Hepatocyte (in vitro differentiated cells): ENCODE measurements around the gene MT1M. TPM values are rescaled to one million over a fixed set of nuclear protein-coding genes. Genes with fewer than 3 reads are reported as not detected.

Source experiments
- DNase-seq: peaks from one replicate; pipeline ENCODE4 v3.0.0-alpha.2; 2016; ENCODE audit warnings: low spot score
- H2AFZ ChIP-seq: fragments of 200-600 bp; sonication (generic); 2 replicates; pipeline ENCODE4 v1.6.0; 2016; ENCODE audit warnings: antibody characterized with exemption, mild to moderate bottlenecking
- H3K27ac ChIP-seq: fragments of 200-600 bp; sonication (generic); 2 replicates; pipeline ENCODE4 v1.5.1; 2016; ENCODE audit warnings: mild to moderate bottlenecking
- H3K27me3 ChIP-seq: fragments of 200-600 bp; sonication (generic); 2 replicates; pipeline ENCODE4 v1.6.1; 2016
- H3K36me3 ChIP-seq: fragments of 200-600 bp; sonication (generic); replicated peaks from 2 replicates; pipeline ENCODE4 v1.5.1; 2016; ENCODE audit warnings: low read depth; ENCODE audit not compliant: insufficient read depth
- H3K4me1 ChIP-seq: fragments of 200-600 bp; sonication (generic); 2 replicates; pipeline ENCODE4 v1.5.1; 2016; ENCODE audit warnings: mild to moderate bottlenecking, moderate library complexity; ENCODE audit not compliant: insufficient read depth
- H3K4me2 ChIP-seq: fragments of 200-600 bp; sonication (generic); 2 replicates; pipeline ENCODE4 v1.6.0; 2016
- H3K4me3 ChIP-seq: fragments of 200-600 bp; sonication (generic); 2 replicates; pipeline ENCODE4 v1.5.1; 2016; ENCODE audit warnings: mild to moderate bottlenecking
- H3K79me2 ChIP-seq: fragments of 200-600 bp; sonication (generic); 2 replicates; pipeline ENCODE4 v1.6.0; 2017; ENCODE audit warnings: mild to moderate bottlenecking
- H3K9me2 ChIP-seq: fragments of 200-600 bp; sonication (generic); replicated peaks from 2 replicates; pipeline ENCODE4 v1.6.0; 2017; ENCODE audit warnings: mild to moderate bottlenecking; ENCODE audit not compliant: insufficient read depth
- H3K9me3 ChIP-seq: fragments of 200-600 bp; sonication (generic); 2 replicates; pipeline ENCODE4 v1.5.1; 2016; ENCODE audit warnings: low read depth, mild to moderate bottlenecking
- H4K20me1 ChIP-seq: fragments of 200-600 bp; sonication (generic); 2 replicates; pipeline ENCODE4 v1.6.0; 2016; ENCODE audit warnings: mild to moderate bottlenecking; ENCODE audit not compliant: insufficient read depth, poor library complexity, severe bottlenecking
- CTCF ChIP-seq: fragments of 200-600 bp; sonication (generic); IDR thresholded peaks from 2 replicates; pipeline ENCODE4 v1.5.1; 2016; ENCODE audit warnings: antibody characterized with exemption, mild to moderate bottlenecking; ENCODE audit not compliant: poor library complexity
- EZH2 ChIP-seq: fragments of 200-600 bp; sonication (generic); IDR thresholded peaks from 2 replicates; pipeline ENCODE4 v1.6.1; 2016; ENCODE audit warnings: antibody characterized with exemption, mild to moderate bottlenecking, borderline replicate concordance
- EZH2phosphoT487 ChIP-seq: fragments of 200-600 bp; sonication (generic); IDR thresholded peaks from one replicate; pipeline ENCODE4 v1.6.1; 2018; ENCODE audit warnings: antibody characterized with exemption, mild to moderate bottlenecking, low read depth, moderate library complexity; ENCODE audit not compliant: unreplicated experiment, severe bottlenecking
- WGBS: methylation state at CpG from one replicate; pipeline ENCODE4 v1.1.6; 2016; ENCODE audit warnings: low lambda C conversion rate; ENCODE audit errors: missing lambda C conversion rate; 5-methylcytosine and 5-hydroxymethylcytosine counted together
- polyA plus RNA-seq: library from polyadenylated mRNA; unstranded; fragments of >200 nt; fragmentation: Nextera tagmentation; extraction: Ambion mirVana; gene quantifications from 2 replicates; pipeline ENCODE4 v1.2.1, GENCODE V29; 2016
- total RNA-seq: library from RNA; depleted of rRNA; stranded (reverse); fragments of >200 nt; gene quantifications from 2 replicates; pipeline ENCODE4 v1.2.3, GENCODE V29; 2014

Gene MT1M
- total and polyA plus RNA-seq, 2 experiments from 2014 or later: 0.60 TPM; not detected in 1

GRCh38 chr16:56588781-56589140 lies 43.7 kb upstream of the MT1M start:
- Histone ChIP-seq H3K27me3 (peaks cover 45% of the 10 kb centered on the region), H2AFZ (no peak overlapping the region), H4K20me1 (no peaks in the 10 kb centered on the region), H3K27ac (no peak overlapping the region), H3K79me2 (no peaks in the 10 kb centered on the region), H3K9me3 (no peaks in the 10 kb centered on the region), H3K36me3 (no peaks in the 10 kb centered on the region), H3K4me2 (peak overlapping the region; percentile 81), H3K9me2 (no peaks in the 10 kb centered on the region), H3K4me3 (no peak overlapping the region), H3K4me1 (peaks cover 3% of the 10 kb centered on the region)
- 50% methylated on average over 9 of the region's 9 CpGs for WGBS
- DNase-seq: no peak
- TF ChIP-seq EZH2 (no peak), EZH2phosphoT487 (no peak), CTCF (no peak)

GRCh38 chr16:56589141-56590039 lies 43.1 kb upstream of the MT1M start, which contains the start of gene MT3:
TSS of gene MT3 (plus strand) at chr16:56589528. CDS start at chr16:56589591, 63 bp downstream.
- Histone ChIP-seq H3K27ac (no peak within 1 kb of the TSS), H4K20me1 (no peaks in the 10 kb centered on the region), H3K9me2 (no peaks in the 10 kb centered on the region), H3K79me2 (no peaks in the 10 kb centered on the region), H3K36me3 (no peaks in the 10 kb centered on the region), H2AFZ (no peak within 1 kb of the TSS), H3K9me3 (no peaks in the 10 kb centered on the region), H3K4me1 (peaks cover 3% of the 10 kb centered on the region), H3K4me2 (peak within 1 kb of the TSS; percentile 81), H3K4me3 (no peak within 1 kb of the TSS), H3K27me3 (peaks cover 45% of the 10 kb centered on the region)
- peak; percentile 34 for DNase-seq
- WGBS: 14% methylated on average over 59 of the region's 87 CpGs
- no peak for TF ChIP-seq CTCF
- no peak for TF ChIP-seq EZH2phosphoT487
- peak; percentile 90 for TF ChIP-seq EZH2

- no peak for DNase-seq
- Histone ChIP-seq H3K27ac (no peak overlapping the region), H3K27me3 (peaks cover 43% of the 10 kb centered on the region), H4K20me1 (no peaks in the 10 kb centered on the region), H3K9me2 (no peaks in the 10 kb centered on the region), H3K79me2 (no peaks in the 10 kb centered on the region), H2AFZ (no peak overlapping the region), H3K36me3 (no peaks in the 10 kb centered on the region), H3K4me3 (no peak overlapping the region), H3K4me1 (peaks cover 3% of the 10 kb centered on the region), H3K9me3 (no peaks in the 10 kb centered on the region), H3K4me2 (no peak overlapping the region)
- no peak for TF ChIP-seq EZH2phosphoT487
- no peak for TF ChIP-seq CTCF
- TF ChIP-seq EZH2: no peak
- WGBS: 61% methylated on average over 4 of the region's 4 CpGs
Measured at GRCh38 chr16:56591377-56592060, 40.9 kb upstream of the MT1M start.
